ENCODE measurements around the gene SHC4.

The SHC4 gene

DNA sequence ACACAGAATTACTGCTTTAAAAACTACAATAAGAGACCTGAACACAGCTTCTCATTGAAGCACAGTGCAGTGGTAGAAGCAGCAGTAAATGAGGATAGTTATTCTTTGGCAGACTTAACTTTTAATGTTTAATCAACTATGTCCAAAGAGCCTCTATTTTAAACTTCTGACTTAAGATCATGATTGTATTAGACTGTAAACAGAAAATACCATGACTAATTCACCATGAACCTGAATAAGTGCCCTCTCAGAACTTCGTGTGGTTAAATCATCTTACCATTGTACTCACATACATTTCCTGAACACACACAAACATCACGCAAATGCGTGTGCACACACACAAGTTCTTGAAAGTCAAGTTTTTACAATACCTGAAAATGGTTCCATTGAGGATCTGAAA lies 166.8 kb downstream of the SHC4 start:
- DNase-seq (ENCODE audit: low spot score), result no peak

DNA sequence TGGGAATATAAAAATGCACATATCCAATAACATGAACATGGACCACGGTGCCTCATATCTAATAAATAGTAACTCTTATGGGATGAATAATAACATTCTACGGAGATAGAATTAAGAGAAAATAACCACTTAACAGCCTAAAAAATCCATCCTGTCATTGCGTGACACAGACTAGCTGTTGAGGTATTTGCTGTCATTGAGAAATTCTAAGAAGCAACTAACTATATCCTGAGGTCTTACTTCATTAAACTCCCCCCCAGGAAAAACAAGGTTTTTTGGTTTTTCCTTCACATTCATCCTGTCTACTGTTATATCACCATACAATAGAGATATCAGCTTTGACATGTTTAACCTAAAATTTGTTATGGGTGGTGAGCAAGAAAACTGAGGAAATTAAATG lies 167.2 kb downstream of the SHC4 start:
- DNase-seq (ENCODE audit: low spot score), result no peak

DNA sequence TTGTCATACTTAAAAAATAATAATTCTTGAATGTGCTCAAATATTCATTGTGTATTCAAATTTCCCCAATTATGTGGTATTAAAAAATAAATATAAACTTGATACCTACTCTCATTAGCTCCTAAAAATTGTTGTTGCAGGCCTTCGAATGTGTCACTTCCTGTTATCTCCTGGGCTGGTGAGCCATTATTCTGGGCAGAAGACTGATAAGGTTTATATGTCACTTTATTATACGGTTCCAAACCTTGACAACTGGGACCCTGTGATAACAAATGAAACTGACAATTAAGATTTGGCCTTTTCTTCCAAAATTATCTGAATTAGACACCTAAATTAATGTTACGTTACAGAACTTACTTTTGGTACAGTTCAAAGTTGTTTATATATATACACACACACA lies 167.8 kb downstream of the SHC4 start:
- no peak for DNase-seq (ENCODE audit: low spot score)

DNA sequence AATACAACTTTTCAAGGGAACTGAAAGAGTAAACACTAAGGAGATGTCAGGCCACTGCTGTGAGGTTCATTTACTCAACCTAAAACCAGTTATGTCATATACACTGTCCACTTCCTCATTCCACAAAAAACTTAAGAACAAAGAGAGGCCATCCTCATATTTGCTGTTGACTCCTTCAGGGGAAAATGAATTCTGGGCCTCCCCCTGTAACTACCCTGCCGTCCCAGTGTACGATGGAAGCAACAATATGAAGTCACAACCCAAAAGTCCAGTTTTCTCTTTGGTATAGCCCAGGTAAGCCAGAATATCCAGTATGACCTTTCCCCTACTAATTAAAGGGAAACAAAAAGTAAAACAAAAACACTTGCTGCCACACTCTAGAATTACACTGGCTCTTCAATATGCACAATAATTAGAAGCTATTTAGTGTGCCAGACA lies 169.0 kb downstream of the SHC4 start:
- DNase-seq (ENCODE audit: low spot score), result no peak

DNA sequence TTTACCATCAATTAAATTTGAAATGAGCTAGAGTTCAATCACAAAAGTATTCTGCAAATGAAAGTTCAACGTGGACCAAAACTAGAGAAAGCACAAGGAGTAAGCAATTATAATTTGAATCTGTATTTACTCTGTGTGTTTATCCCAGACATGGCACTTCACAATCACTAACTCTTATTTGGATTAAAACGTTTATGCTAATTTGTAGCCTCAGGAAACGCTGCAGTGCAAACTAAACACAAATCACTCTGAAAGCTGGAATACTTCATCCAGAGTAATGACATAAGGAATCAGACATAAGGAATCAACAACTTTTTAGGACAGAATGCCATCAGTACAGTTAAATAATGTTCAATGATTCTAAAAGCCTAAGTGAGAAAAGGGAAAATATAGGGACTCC lies 171.3 kb downstream of the SHC4 start:
- no peak for DNase-seq (ENCODE audit: low spot score)

DNA sequence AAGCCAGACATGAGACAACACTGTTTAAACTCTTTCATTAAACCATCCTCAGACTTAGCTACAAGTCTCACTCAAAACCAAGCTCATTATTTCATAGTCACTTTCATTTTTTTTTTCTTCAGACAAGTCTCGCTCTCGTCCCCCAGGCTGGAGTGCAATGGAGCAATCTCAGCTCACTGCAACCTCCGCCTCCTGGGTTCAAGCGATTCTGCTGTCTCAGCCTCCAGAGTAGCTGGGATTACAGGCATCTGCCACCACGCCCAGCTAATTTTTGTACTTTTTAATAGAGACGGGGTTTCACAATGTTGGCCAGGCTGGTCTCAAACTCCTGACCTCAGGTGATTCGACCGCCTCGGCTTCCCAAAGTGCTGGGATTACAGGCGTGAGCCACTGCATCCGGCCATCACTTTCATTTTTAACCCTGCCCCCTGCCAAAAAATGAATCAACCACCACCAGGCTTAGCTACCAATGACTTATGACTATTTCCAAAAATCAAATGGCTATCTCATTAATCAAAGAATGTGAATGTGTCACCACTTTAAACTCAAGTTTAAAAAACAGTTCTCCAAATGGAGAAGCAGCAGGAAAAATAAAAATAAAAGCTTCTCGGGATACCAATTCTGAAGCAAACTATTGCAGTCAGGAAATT lies 173.1 kb downstream of the SHC4 start:
- peak; percentile 63 for DNase-seq (ENCODE audit: low spot score)

DNA sequence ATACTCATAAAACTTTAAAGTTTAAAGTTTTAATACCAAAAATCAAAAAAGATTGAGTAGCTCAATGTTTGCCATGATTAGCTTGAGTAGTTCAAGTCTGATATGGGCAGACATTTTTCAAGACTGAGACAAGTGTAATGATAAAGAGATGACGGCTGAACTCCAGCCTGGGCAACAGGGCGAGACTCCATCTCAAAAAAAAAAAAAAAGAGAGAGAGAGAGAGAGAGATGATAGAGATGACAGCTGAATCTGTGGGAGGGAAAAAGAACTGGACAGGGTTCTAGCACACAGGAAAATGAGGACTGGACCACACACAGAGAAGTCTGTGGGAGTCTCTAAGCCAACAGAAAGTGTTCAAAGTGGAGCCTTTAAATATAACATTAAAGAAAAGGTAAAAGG lies 178.0 kb downstream of the SHC4 start:
- DNase-seq (ENCODE audit: low spot score), result no peak

DNA sequence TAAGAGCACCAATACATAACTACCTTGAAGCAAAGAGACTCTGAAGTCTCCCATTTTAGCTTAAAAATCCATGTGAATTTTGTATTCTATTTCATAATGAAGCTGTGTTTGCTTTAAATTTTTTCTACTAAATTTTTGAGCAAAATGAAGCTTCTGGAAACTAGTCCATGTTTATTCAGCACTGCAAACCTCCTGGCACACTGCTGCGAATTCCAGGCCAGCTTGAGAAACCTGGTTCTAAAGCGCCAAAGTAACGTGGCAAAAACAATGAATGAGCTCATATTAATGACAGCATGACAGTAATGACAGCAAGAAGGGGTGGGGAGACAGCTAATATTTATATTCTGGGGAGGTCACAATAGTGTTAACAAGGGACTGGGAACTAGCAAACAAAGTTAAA lies 178.5 kb downstream of the SHC4 start:
- DNase-seq (ENCODE audit: low spot score), result no peak

DNA sequence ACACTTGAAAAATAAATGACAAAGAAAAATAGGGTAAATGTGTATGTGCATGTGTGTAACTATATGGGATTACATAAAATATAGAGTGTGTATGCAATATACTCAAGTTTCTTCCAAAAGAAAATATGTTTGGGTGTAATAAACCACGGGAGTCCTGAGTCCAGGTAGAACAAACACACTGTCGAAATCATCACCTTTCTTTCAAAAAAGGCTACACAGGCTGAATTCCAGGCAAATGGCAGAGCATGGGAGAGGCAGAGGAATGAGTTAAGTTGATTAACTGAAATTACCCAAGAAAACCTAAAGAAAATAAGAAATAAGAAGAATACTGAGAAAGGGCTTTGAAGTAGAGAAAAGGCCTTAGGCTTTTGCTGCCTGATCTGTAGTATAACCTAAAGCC lies 179.0 kb downstream of the SHC4 start:
- no peak for DNase-seq (ENCODE audit: low spot score)

DNA sequence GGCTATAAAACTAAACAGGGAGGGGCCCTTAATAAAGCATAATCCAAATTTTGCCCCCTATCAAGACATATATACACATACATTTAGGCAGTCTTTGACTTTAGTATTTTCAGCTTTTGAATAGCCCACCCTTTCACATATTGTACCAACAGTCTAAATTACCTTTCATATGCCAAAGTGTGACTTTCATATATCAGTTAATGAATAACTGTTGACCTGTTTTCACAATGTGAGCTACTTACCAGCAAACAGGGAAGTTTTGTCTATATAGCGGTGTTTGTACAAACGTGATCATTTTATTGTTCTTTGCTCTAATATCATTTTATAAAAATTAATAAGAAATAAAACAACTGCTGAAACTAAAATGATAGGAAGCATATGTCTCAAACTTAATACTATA lies 180.8 kb downstream of the SHC4 start:
- DNase-seq (ENCODE audit: low spot score), result no peak

DNA sequence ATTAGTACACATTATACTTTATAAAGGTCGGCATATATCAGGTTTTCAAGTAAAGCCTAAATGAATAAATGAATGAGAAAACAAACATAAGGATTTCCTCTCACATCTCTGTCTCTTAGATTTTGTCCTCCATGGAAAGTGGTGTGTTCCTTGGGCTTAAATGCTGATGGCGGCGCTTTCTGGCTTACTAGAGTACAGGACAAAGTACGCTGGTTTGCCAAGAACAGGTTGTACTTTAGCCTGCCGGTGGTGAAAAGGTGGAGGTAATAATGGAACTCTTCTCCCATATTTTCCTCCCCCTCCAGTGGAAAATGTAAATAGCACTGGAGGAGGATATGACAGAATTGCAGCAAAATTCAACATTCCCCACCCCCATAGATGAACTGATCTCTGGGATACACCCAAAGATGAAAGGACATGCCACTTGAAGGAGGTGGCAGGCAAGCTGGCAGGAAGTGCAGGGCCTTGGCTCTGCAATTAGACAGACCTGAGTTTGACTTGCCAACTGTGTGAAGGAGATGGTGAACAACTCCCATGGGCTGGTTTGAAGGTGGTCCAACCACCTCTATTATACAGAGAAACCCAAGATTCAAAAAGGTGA lies 182.1 kb downstream of the SHC4 start:
- no peak for DNase-seq (ENCODE audit: low spot score)

DNA sequence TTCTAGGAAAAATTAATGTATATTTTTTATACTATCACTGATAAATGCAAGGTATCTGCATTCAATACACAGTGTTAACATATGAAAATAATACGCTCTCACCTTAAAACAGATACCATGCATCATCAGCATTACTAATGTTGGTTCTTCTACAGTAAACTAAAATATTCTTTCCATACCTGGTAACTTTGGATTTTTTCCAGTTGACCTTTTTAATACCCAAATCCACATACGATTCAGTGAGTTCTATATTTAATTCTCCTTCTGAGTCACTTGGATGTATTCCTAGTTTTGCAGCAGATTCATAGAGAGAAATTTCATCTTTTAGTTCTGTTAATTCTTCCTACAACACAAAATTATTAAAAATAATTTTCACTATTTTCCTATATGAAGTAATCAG lies 182.7 kb downstream of the SHC4 start:
- DNase-seq (ENCODE audit: low spot score), result no peak

DNA sequence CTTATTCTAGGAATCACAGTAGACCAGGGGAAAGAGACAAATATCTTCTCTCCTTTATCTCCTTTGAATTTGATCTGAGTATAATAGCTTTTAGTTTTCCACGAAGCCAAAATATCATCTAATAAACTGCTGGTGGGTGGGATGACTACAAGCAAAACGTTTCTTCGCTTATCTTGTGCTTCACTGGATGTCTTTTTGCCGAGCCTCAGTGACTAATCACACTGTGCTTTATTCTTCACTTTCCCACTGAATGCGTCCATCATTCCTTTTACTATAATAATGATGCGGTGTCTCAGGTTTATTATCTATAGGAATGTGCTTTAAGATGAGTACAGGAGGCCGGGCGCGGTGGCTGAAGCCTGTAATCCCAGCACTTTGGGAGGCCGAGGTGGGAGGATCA lies 185.4 kb downstream of the SHC4 start:
- DNase-seq (ENCODE audit: low spot score), result no peak

DNA sequence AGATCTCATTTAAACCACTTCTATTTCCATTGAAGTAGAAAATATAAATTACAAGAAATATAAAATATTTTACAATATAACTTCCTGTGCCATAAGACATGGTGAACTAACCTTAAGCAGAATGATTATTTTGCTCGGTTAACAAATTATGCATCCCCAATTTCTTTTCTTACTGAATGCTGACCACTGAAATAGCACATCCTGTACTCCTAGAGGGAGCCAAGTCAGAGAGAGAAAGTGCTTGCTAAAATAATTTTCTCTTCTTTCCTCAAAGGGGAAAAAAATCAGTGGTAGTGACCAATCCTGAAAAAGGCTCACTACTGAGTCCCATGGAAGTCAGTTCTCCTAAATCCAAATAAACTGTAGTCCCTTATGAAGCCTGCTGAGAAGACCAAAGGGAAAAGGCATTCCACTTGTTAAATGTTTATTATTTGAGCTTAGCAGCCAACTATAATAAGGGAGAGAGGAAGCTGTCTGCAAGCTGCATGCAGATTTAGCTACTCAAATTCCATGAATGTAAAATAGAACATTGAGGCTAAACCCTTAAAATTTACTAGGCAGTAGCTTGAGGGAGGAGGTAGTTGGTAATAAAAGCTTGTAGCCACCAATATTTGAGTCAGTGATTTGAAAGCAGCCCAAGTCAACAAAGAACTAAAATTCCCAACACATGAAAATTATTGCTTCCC lies 185.9 kb downstream of the SHC4 start:
- DNase-seq (ENCODE audit: low spot score), result no peak

DNA sequence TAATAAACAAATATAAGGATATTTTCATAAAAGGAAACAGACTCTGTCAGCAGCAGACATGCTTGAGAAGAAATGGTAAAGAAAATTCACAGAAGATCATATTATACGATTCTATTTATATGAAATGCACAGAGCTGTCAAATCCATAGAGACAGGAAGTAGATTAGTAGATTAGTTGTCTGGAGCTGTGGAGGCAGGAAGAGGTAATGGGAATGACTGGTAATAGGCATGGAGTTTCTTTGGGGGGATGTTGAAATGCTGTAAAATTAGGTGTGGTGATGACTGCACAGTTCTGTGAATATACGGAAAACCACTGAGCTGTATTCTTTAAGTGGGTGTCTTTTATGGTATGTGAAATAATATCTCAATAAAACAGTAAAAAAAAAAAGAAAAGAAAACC lies 188.2 kb downstream of the SHC4 start:
- DNase-seq (ENCODE audit: low spot score), result no peak

DNA sequence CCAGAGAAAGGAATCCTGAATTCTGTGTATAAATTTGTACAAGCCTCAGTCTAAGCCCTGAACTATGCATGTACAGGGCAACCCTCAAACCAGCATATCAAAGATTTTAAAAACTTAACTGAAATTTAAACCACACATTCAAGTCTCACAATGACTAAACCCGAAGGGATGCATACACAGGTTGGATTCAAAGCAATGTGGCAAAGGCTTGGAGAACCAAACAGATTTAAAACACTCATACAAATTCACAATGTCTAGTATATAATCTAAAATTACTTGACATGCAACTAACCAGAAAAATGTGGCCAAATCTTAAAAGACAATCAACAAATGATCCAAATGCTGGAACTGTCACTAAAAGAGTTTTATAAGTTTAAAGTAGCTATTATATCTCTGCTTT lies 189.2 kb downstream of the SHC4 start:
- DNase-seq (ENCODE audit: low spot score), result no peak

Measured in GM03348 (cell line).